ENCODE results near the gene MGLL. TPM values are rescaled to one million over a fixed set of nuclear protein-coding genes. Genes with fewer than 3 reads are reported as not detected.

Gene MGLL
- total RNA-seq, 1 donor from 2014 or later = 2.5 TPM

- no peak for DNase-seq (ENCODE audit: low spot score in 2 of 2, unreplicated experiment in 2 of 2)
- Mint-ChIP-seq H3K9me3 (peaks cover 9% of the 10 kb centered on the region), H3K4me1 (peaks cover 27% of the 10 kb centered on the region), H3K36me3 (peaks cover 2% of the 10 kb centered on the region), H3K27me3 (ENCODE audit: low read depth) (no peaks in the 10 kb centered on the region), H3K4me3 (no peak overlapping the region), H3K27ac (no peak overlapping the region)
- TF ChIP-seq CTCF (IDR thresholded peaks at IDR 0.05; ENCODE audit: unreplicated experiment) = no peak
Observed at GRCh38 chr3:127777332-127777731, 45.0 kb downstream of the MGLL start.

- H3K36me3 Mint-ChIP-seq = peaks cover 2% of the 10 kb centered on the region
- peaks cover 9% of the 10 kb centered on the region for H3K9me3 Mint-ChIP-seq
- no peak for DNase-seq (ENCODE audit: low spot score in 2 of 2, unreplicated experiment in 2 of 2)
- H3K4me3 Mint-ChIP-seq = no peak overlapping the region
- no peak overlapping the region for H3K27ac Mint-ChIP-seq
- TF ChIP-seq CTCF (IDR thresholded peaks at IDR 0.05; ENCODE audit: unreplicated experiment) = no peak
- no peaks in the 10 kb centered on the region for H3K27me3 Mint-ChIP-seq (ENCODE audit: low read depth)
- H3K4me1 Mint-ChIP-seq = peaks cover 22% of the 10 kb centered on the region
Observed at GRCh38 chr3:127776347-127776746, 46.0 kb downstream of the MGLL start.

GRCh38 chr3:127775398-127776109, 46.8 kb downstream of the MGLL start:
- H3K4me3 Mint-ChIP-seq = no peak overlapping the region
- no peak for DNase-seq (ENCODE audit: low spot score in 2 of 2, unreplicated experiment in 2 of 2)
- H3K4me1 Mint-ChIP-seq = peaks cover 15% of the 10 kb centered on the region
- peaks cover 2% of the 10 kb centered on the region for H3K36me3 Mint-ChIP-seq
- H3K9me3 Mint-ChIP-seq = peaks cover 9% of the 10 kb centered on the region
- peak overlapping the region; percentile 1 for H3K27ac Mint-ChIP-seq
- H3K27me3 Mint-ChIP-seq (ENCODE audit: low read depth) = no peaks in the 10 kb centered on the region
- TF ChIP-seq CTCF (IDR thresholded peaks at IDR 0.05; ENCODE audit: unreplicated experiment) = no peak

- TF ChIP-seq CTCF (IDR thresholded peaks at IDR 0.05; ENCODE audit: unreplicated experiment) = no peak
- Mint-ChIP-seq H3K36me3 (peaks cover 2% of the 10 kb centered on the region), H3K4me3 (no peak overlapping the region), H3K27ac (no peak overlapping the region), H3K4me1 (peaks cover 10% of the 10 kb centered on the region), H3K9me3 (peaks cover 9% of the 10 kb centered on the region), H3K27me3 (ENCODE audit: low read depth) (no peaks in the 10 kb centered on the region)
- DNase-seq (ENCODE audit: low spot score in 2 of 2, unreplicated experiment in 2 of 2) = no peak
Observed at GRCh38 chr3:127774647-127775046, 47.7 kb downstream of the MGLL start.

GRCh38 chr3:127773752-127774395, 48.4 kb downstream of the MGLL start:
- H3K27ac Mint-ChIP-seq = no peak overlapping the region

More at GRCh38 chr3:127773752-127774395, 48.4 kb downstream of the MGLL start:
- peaks cover 2% of the 10 kb centered on the region for H3K36me3 Mint-ChIP-seq
- no peak for TF ChIP-seq CTCF (IDR thresholded peaks at IDR 0.05; ENCODE audit: unreplicated experiment)
- DNase-seq (ENCODE audit: low spot score in 2 of 2, unreplicated experiment in 2 of 2) = no peak
- H3K27me3 Mint-ChIP-seq (ENCODE audit: low read depth) = no peaks in the 10 kb centered on the region
- no peak overlapping the region for H3K4me3 Mint-ChIP-seq
- peaks cover 9% of the 10 kb centered on the region for H3K9me3 Mint-ChIP-seq
- peaks cover 10% of the 10 kb centered on the region for H3K4me1 Mint-ChIP-seq

Measured in mesothelial cell of epicardium (in vitro differentiated cells).